HEK293 (cell line): ENCODE measurements around the gene ZNF618.

Source experiments
- SALL2 ChIP-seq: fragments of 450-650 bp; formaldehyde crosslinking; IDR thresholded peaks from 2 replicates; pipeline ENCODE4 v1.5.0; 2017; ENCODE audit warnings: missing biosample characterization, mild to moderate bottlenecking, missing genetic modification characterization, borderline replicate concordance
- SP2 ChIP-seq: fragments of 450-650 bp; formaldehyde crosslinking; IDR thresholded peaks from 2 replicates; pipeline ENCODE4 v1.5.1; 2016; ENCODE audit warnings: missing biosample characterization, missing genetic modification characterization
- ZNF169 ChIP-seq: fragments of 450-650 bp; formaldehyde crosslinking; IDR thresholded peaks from 2 replicates; pipeline ENCODE4 v1.5.1; 2016; ENCODE audit warnings: missing biosample characterization, missing genetic modification characterization
- ZNF24 ChIP-seq: fragments of 450-650 bp; formaldehyde crosslinking; IDR thresholded peaks from 2 replicates; pipeline ENCODE4 v1.5.1; 2016; ENCODE audit warnings: missing biosample characterization, missing genetic modification characterization
- ZNF423 ChIP-seq: fragments of 450-650 bp; formaldehyde crosslinking; IDR thresholded peaks from 2 replicates; pipeline ENCODE4 v1.5.1; 2016; ENCODE audit warnings: missing biosample characterization, missing genetic modification characterization
- ZNF776 ChIP-seq: fragments of 450-650 bp; formaldehyde crosslinking; IDR thresholded peaks from 2 replicates; pipeline ENCODE4 v1.5.0; 2017; ENCODE audit warnings: missing biosample characterization, missing genetic modification characterization, borderline replicate concordance
- TF ChIP-seq, protein P1 (sequence below): fragments of 450-650 bp; formaldehyde crosslinking; IDR thresholded peaks from 2 replicates; pipeline ENCODE4 v1.5.1; 2016; ENCODE audit warnings: missing biosample characterization, missing genetic modification characterization

DNA sequence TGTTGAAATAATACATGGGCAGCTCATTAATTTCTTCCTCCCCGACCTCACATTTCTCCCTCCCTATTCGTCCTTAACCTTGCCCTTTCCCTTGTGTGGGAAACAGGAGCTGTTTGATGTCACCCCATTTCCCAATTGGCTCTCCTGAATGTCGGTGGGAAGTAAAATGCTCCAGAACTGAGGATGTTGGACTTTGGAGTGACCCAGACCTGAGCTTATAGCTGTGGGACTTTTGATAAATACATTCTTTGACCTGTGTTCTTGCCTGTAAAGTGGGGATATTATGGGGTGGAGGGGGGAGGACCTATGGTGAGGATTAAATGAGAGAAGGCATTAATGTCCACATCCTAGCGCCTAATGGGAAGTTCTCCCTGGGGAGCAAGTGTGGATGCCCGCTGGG, 91.3 kb downstream of the ZNF618 start:
- TF ChIP-seq SALL2 (tag by site-specific recombination) (no peak), ZNF24 (tag by site-specific recombination) (no peak), SP2 (tag by site-specific recombination) (no peak), ZNF169 (tag by site-specific recombination) (no peak), ZNF776 (no peak), ZNF423 (tag by site-specific recombination) (no peak)
- TF ChIP-seq, protein P1, sequence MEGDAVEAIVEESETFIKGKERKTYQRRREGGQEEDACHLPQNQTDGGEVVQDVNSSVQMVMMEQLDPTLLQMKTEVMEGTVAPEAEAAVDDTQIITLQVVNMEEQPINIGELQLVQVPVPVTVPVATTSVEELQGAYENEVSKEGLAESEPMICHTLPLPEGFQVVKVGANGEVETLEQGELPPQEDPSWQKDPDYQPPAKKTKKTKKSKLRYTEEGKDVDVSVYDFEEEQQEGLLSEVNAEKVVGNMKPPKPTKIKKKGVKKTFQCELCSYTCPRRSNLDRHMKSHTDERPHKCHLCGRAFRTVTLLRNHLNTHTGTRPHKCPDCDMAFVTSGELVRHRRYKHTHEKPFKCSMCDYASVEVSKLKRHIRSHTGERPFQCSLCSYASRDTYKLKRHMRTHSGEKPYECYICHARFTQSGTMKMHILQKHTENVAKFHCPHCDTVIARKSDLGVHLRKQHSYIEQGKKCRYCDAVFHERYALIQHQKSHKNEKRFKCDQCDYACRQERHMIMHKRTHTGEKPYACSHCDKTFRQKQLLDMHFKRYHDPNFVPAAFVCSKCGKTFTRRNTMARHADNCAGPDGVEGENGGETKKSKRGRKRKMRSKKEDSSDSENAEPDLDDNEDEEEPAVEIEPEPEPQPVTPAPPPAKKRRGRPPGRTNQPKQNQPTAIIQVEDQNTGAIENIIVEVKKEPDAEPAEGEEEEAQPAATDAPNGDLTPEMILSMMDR (tag by site-specific recombination) = no peak
